HG03521 (cell line): ENCODE measurements around the gene KCNQ1.

Experiments
- ATAC-seq: cut with Tn5 transposase; IDR thresholded peaks from one replicate; pipeline ENCODE4 v1.9.1; 2021; ENCODE audit warnings: mild to moderate bottlenecking, moderate library complexity; ENCODE audit not compliant: unreplicated experiment

KCNQ1 gene

GRCh38 chr11:2797121-2797711, 352.4 kb downstream of the KCNQ1 start:
- ATAC-seq = no peak

- no peak for ATAC-seq
These were observed 353.0 kb downstream of the KCNQ1 start for GRCh38 chr11:2797741-2798361.

- no peak for ATAC-seq
These were observed 354.3 kb downstream of the KCNQ1 start for GRCh38 chr11:2798951-2799761.

DNA sequence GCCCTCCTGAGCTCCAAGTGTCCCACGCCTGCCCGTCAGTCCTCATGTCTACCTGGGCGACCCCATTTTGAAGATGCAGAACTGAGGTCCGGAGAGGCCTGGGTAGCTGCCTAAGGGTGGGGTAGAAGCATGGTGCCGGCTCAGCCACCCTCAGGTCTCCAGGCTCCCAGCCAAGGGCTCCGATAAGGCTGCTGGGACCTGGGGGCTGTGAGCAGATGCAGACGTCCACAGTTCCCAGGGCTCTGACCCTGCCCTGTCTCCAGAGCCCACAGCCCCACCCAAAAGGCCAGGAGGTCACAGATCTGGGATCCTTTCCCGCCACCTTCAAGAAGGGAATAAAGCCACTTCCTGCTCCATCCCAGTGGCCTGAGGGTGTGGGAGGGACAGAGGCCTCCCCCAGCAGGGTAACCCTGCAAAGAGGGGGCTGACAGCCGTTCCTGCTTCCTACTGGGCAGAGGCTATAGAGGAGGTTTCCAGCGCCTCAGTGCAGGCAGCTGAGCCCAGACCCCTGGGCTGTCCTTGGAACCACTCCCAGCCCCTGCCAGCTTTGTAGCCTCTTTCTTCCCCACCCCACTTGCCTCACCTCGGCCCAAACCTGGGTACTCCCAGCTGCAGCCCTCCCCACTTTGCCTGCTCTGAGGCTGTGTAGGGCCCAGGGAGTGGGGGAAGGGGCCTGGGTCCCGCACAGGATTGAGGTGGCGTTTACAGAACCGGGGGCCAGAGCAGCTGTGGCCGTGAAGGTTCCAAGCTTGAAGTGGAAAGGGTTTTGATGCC, 355.3 kb downstream of the KCNQ1 start:
- ATAC-seq = no peak

DNA sequence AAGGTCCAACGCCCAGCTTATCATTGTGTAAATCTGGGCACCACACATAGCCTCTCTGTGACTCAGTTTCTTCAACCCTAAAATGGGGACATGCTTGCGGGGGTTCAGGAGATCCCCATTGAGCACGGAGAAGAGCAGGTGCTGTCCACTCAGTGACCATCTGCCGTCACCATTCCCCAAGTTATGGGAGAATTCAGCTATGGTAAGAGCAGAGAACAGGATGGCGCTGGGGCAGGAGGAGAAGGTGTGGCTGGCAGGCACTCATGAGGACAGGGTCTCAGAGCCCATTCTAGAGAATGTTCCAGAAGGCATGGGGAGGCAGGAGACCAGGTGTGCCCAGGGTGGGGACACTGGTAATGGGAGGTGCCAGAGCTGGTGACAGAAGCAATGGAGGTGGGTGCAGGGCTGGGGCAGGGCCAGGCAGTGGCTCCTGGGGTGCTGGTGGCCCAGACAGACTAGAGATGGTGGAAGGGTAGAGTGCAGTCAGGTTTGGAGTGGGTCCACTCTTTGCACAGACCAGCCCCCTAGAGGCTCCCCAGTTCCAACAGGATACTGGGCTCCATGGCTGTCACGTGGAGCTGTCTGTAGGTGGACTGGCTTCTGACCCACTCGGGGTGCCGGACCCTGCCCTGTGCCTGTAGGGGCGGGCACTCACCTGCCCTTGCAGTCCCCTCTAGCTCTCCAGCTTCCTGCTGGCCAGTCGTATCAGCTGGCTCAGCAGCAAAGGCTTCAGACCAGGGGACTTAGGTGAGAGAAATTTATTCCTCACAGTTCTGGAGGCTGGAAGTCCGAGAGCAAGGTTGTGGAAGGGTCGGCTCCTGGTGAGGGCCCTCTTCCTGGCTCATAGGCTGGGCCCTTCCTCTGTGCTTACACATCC, 356.1 kb downstream of the KCNQ1 start:
- no peak for ATAC-seq

DNA sequence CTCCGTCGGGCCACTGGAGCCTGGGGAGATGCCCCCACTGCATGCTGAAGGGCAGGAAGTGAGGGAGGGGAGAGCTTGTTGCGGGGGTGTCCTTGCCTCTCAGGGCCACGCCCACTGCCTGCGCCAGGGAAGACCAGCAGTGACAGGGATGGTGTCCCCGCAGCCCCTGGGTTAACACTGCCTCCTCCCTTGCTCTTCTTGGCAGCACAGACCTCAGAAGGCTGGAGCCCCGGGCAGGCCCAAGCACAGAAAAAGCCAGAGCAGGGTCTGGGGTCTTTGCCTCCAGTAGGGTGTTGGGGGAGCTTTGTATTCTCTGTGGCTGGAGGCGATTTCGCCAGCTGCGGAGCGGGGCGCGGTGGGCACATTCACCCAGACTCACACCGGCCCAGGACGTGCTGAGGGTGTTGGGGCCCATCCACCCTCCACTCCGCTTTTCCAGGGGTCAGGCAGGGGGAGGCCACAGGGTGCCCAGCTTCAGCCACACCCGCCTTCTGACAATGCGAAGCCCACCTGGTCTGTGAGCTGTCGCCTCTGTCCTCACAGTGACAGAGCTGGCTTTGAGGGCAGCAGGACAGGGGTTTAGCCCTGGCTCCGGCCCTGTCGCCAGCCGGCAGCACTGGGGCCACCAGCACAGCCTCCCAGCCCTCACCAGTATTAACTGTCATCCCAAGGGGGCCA, 357.0 kb downstream of the KCNQ1 start:
- no peak for ATAC-seq

- ATAC-seq = no peak
These were observed 357.8 kb downstream of the KCNQ1 start for GRCh38 chr11:2802389-2803185.

- ATAC-seq = no peak
These were observed 358.6 kb downstream of the KCNQ1 start for GRCh38 chr11:2803186-2804091.

DNA sequence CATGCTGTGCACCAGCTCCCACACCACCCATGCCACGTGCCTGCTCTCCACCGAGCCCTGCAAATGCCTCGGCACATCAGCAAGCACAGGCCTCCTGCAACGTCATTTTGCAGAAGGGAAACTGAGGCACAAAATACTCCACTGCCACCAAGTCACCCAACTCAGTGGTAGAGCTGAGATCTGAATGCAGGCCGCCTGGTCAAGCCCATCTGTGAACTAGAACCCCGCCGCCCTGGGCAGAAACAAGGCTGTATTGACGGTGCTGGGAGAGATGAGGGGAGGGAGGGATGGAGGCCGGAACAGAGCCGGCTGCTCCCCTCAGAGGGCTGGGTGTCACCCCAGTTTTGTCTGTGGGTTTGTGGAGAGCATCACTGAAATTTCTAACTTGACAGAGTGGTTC, 359.4 kb downstream of the KCNQ1 start:
- no peak for ATAC-seq

GRCh38 chr11:2804701-2805387, 360.0 kb downstream of the KCNQ1 start:
- no peak for ATAC-seq

GRCh38 chr11:2805388-2806056, 360.7 kb downstream of the KCNQ1 start:
- no peak for ATAC-seq

DNA sequence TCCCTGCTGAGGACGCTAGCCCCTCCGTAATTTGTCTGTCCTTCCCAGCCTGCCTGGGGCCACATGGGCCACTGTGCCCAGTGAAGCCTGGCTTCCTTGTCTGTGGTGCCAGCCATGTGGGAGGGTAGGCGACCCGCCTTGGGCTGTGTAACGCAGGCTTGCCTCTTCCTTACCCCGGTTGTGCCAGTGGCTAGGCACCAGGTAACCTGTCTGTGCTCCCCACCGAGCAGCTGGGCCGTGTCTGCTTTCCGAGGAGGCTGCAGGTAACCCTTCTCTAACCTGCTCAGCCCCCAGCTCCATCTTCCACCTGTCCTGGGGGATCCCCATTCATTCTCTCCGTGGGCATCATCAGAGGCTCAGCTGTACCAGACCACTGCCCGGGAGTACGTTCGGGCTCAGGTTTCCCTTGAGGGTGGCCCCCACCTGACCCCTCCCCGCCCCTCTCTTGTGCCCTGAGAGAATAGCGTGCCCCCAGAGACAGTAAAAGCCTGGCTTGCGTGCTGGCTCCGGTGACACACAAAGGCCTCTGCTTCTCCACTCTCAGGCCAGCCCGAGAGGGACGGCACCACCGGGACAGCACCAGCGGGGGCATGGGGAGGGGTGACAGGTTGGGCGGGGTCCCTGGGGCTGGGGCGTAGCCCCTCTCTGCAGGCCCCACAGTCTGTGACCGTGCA, 361.7 kb downstream of the KCNQ1 start:
- no peak for ATAC-seq

- no peak for ATAC-seq
These were observed 362.3 kb downstream of the KCNQ1 start for GRCh38 chr11:2807025-2807681.

- ATAC-seq = no peak
These were observed 363.0 kb downstream of the KCNQ1 start for GRCh38 chr11:2807801-2808241.
